Hematopoietic multipotent progenitor cell treated with erythropoietin and hydrocortisone succinate and interleukin-3 and kit ligand, for 8 days (in vitro differentiated cells): Measurements from ENCODE around the gene CBX1.
"Not testable (repeated sequence)": the region's sequence is repeated elsewhere in the genome, so short reads cannot be mapped to it uniquely, and the experiment has no call there.

Experiments used
- DNase-seq: peaks from one replicate; pipeline ENCODE4 v3.0.0-alpha.2; 2015

CBX1 gene

GRCh38 chr17:48123111-48123510, 21.8 kb upstream of the CBX1 start:
- DNase-seq = no peak

GRCh38 chr17:48122665-48123045, 21.4 kb upstream of the CBX1 start:
- no peak for DNase-seq

- DNase-seq = no peak
Measured at GRCh38 chr17:48121923-48122664, 20.8 kb upstream of the CBX1 start.

- DNase-seq = no peak
Measured at GRCh38 chr17:48113201-48113676, 12.0 kb upstream of the CBX1 start.

GRCh38 chr17:48111937-48112241, 10.6 kb upstream of the CBX1 start:
- DNase-seq = no peak

- no peak for DNase-seq
Measured at GRCh38 chr17:48110761-48111160, 9.5 kb upstream of the CBX1 start.

- DNase-seq = peak; percentile 88
Measured at GRCh38 chr17:48107137-48108055, 6.1 kb upstream of the CBX1 start, which contains the start of gene SNX11. Gene SNX11 (plus strand): TSS chr17:48107766. CDS start chr17:48112044, 4,278 bp downstream.

GRCh38 chr17:48106802-48107136, 5.5 kb upstream of the CBX1 start:
- no peak for DNase-seq

GRCh38 chr17:48104440-48104839, 3.2 kb upstream of the CBX1 start:
- DNase-seq = no peak

- peak; percentile 46 for DNase-seq
Measured at GRCh38 chr17:48102798-48103715, 1.8 kb upstream of the CBX1 start.

GRCh38 chr17:48102043-48102750, 919 bp upstream of the CBX1 start:
- no peak for DNase-seq

GRCh38 chr17:48100591-48101011, 677 bp downstream of the CBX1 start:
- DNase-seq = no peak

- DNase-seq = no peak
Measured at GRCh38 chr17:48100160-48100559, 1.1 kb downstream of the CBX1 start.

- no peak for DNase-seq
Measured at GRCh38 chr17:48095611-48096010, 5.7 kb downstream of the CBX1 start.

- DNase-seq = no peak
Measured at GRCh38 chr17:48093341-48094045, 7.8 kb downstream of the CBX1 start.

GRCh38 chr17:48084932-48085331, 16.3 kb downstream of the CBX1 start:
- no peak for DNase-seq

GRCh38 chr17:48081858-48082257, 19.4 kb downstream of the CBX1 start:
- no peak for DNase-seq

- DNase-seq = not testable (repeated sequence)
Measured at GRCh38 chr17:48077152-48077551, 24.1 kb downstream of the CBX1 start.

GRCh38 chr17:48074322-48075081, 26.8 kb downstream of the CBX1 start:
- peak; percentile 85 for DNase-seq

- DNase-seq = not testable (repeated sequence)
Measured at GRCh38 chr17:48073566-48074094, 27.6 kb downstream of the CBX1 start.

GRCh38 chr17:48072811-48073210, 28.5 kb downstream of the CBX1 start:
- not testable (repeated sequence) for DNase-seq
